Germinal center (tissue), 1 donor: ENCODE results near the gene NENF.

Experiments used
- DNase-seq: peaks from one replicate; pipeline ENCODE4 v3.0.0; 2012; ENCODE audit warnings: mixed read lengths, low spot score

Gene NENF

GRCh38 chr1:212482006-212482636 is 49.4 kb downstream of the NENF start:
- no peak for DNase-seq

- DNase-seq: no peak
These were observed 50.1 kb downstream of the NENF start for GRCh38 chr1:212482637-212483441.

- no peak for DNase-seq
These were observed 52.2 kb downstream of the NENF start for GRCh38 chr1:212484701-212485570.

- no peak for DNase-seq
These were observed 52.8 kb downstream of the NENF start for GRCh38 chr1:212485571-212485912.

GRCh38 chr1:212485913-212486618 is 53.3 kb downstream of the NENF start:
- no peak for DNase-seq

GRCh38 chr1:212486619-212486975 is 53.9 kb downstream of the NENF start:
- no peak for DNase-seq

- DNase-seq: no peak
These were observed 54.6 kb downstream of the NENF start for GRCh38 chr1:212487286-212487685.

- DNase-seq: no peak
These were observed 55.2 kb downstream of the NENF start for GRCh38 chr1:212487774-212488435.

- DNase-seq: no peak
These were observed 55.9 kb downstream of the NENF start for GRCh38 chr1:212488436-212489283.

GRCh38 chr1:212489284-212489859 is 56.7 kb downstream of the NENF start:
- DNase-seq: no peak

- no peak for DNase-seq
These were observed 57.6 kb downstream of the NENF start for GRCh38 chr1:212490276-212490675.

GRCh38 chr1:212491454-212491853 is 58.7 kb downstream of the NENF start:
- no peak for DNase-seq
